Measurements from ENCODE around the gene SOWAHB.

SOWAHB gene

GRCh38 chr4:76895619-76896018 lies 2.3 kb downstream of the SOWAHB start:
- no peak overlapping the region for H3K4me3 ChIP-seq (ENCODE audit: low read depth, low read length)
- no peak for DNase-seq (ENCODE audit: low read depth)
- peak; percentile 10 for TF ChIP-seq CTCF (conservative IDR thresholded peaks at IDR 0.05; ENCODE audit: low read depth, low read length)

DNA sequence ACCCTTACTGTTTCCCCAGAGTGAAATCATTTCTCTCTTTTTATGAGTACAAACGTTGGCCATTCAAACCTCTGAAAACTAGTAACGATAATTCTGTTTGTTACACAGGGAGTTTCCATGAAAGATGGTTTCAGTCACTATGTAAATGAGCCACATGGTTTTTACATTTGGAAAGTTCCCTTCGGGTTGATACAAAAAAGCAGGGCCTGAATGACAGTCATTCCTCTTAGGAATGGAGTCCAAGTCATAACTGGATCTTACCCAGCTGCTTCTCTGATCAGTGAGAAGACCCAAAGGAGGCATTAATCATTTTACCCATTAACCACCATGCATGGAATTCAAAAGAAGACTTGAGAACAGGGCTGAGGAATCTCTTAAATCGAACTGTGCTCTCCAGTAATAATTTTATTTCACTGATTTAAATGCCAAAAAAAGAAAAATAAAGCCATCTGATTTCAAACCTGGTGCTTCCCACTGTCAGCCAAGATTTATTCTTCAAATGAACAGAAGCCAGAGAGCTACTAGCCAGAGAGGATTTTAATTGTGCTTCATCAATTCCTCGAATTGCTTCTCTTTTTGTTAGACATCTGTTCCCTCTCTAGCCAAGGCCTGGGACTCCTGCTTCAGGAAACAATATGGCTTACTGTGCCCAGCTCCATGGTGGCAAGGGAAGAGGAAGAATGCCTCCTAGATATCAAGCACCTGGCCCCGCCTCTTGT lies 3.2 kb downstream of the SOWAHB start:
- H3K4me3 ChIP-seq (ENCODE audit: low read depth, low read length), result no peak overlapping the region
- no peak for DNase-seq (ENCODE audit: low read depth)
- no peak for TF ChIP-seq CTCF (conservative IDR thresholded peaks at IDR 0.05; ENCODE audit: low read depth, low read length)

GRCh38 chr4:76892601-76893000 lies 5.3 kb downstream of the SOWAHB start:
- no peak overlapping the region for H3K4me3 ChIP-seq (ENCODE audit: low read depth, low read length)
- no peak for DNase-seq (ENCODE audit: low read depth)
- TF ChIP-seq CTCF (conservative IDR thresholded peaks at IDR 0.05; ENCODE audit: low read depth, low read length), result no peak

DNA sequence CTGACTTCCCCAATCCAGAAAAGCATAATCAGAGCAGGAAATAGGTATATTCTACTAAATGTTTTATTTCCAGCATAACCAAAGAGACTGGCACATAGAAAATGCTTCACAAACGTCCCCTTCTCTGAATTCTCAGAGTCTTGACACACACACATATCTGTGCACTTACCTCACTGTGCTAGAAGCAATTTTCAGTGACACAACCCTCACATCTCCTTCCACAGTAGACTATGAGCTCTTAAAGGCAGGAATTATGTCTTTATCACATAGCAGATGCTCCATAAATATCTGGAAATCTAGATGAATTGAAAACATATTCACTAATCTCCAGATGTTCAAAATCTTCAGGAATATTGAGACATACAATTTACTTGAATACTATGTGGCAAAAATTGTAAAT lies 5.9 kb downstream of the SOWAHB start:
- H3K4me3 ChIP-seq (ENCODE audit: low read depth, low read length), result no peak overlapping the region
- no peak for TF ChIP-seq CTCF (conservative IDR thresholded peaks at IDR 0.05; ENCODE audit: low read depth, low read length)
- DNase-seq (ENCODE audit: low read depth), result no peak

DNA sequence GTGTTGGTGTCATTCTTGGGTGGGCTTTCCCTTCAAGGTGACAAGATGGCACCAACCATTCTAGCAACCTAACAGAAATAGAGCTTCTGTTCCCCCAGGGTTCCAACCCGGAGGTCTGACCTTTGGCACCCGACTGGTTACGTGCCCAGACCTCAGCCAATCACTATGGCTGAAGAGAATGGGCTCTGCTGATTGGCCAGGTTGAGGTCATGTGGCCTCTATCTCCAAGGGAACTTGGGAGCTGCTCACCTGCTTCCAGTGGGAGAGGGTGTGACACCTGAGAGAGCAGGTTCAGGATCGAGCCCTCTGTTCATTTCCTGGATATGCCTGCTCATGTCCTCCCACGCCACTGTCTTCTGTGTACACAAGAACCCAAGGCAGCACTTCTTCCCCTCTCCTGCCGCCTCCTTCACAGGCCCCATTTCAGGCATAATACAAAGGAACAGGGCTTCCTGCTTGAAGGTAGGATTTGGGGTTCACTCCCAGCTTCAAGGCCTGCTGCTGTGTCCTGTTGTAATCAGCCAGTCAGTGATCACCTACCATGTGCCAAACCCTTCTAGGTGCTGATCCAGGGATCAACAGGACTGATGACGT lies 11.0 kb downstream of the SOWAHB start:
- H3K4me3 ChIP-seq (ENCODE audit: low read depth, low read length), result no peak overlapping the region
- TF ChIP-seq CTCF (conservative IDR thresholded peaks at IDR 0.05; ENCODE audit: low read depth, low read length), result no peak
- DNase-seq (ENCODE audit: low read depth), result no peak

DNA sequence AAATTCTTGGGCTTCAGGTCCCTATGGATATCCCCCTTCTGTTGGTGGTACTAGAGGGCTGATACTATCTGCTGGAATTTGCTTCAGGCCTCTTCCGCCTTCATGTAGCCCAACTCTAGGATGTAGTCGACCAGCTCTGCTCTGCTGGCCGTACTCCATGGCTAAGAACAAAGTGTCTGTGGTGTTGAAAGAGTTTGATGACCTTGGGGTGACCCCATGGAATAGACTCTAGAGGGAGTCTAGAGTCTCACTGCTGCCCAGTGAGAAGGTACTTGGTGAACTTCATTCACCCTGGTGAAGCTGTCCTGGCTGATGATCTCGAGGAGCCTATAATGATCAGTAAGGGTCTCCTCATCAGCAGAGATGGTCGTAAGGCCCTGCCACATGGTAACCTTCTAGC lies 11.7 kb downstream of the SOWAHB start:
- TF ChIP-seq CTCF (conservative IDR thresholded peaks at IDR 0.05; ENCODE audit: low read depth, low read length), result no peak
- DNase-seq (ENCODE audit: low read depth), result no peak
- H3K4me3 ChIP-seq (ENCODE audit: low read depth, low read length), result no peak overlapping the region

DNA sequence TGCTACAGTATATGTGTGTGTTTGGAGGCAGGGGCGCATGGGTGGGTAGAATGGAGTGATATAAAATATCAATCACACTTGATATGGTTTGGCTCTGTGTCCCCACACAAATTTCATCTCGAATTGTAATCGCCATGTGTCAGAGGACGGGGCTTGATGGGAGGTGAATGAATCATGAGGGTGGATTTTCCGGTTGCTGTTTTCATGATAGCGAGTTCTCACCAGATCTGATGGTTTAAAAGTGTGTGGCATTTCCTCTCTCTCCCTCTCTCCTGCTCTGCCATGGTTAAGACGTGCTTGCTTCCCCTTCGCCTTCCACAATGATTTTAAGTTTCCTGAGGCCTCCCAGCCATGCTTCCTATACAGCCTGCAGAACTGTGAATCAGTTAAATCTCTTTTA lies 14.8 kb downstream of the SOWAHB start:
- no peak overlapping the region for H3K4me3 ChIP-seq (ENCODE audit: low read depth, low read length)
- DNase-seq (ENCODE audit: low read depth), result peak; percentile 69
- no peak for TF ChIP-seq CTCF (conservative IDR thresholded peaks at IDR 0.05; ENCODE audit: low read depth, low read length)
